Suprapubic skin (tissue), 4 donors: ENCODE results near the gene HASPIN. TPM values are rescaled to one million over a fixed set of nuclear protein-coding genes. Genes with fewer than 3 reads are reported as not detected.

Source experiments
- DNase-seq, 2 donors: peaks; one replicate each; pipeline ENCODE4 v3.0.0-alpha.2; 2019; ENCODE audit warnings: low spot score in 2 of 2
- H3K27ac ChIP-seq: fragments of 200-600 bp; sonication (generic); one replicate; pipeline ENCODE4 v1.5.1; 2019
- H3K27me3 ChIP-seq: fragments of 200-600 bp; sonication (generic); one replicate; pipeline ENCODE4 v1.5.1; 2019
- H3K36me3 ChIP-seq: fragments of 200-600 bp; sonication (generic); one replicate; pipeline ENCODE4 v1.5.1; 2019
- H3K4me1 ChIP-seq: fragments of 200-600 bp; sonication (generic); one replicate; pipeline ENCODE4 v1.5.1; 2019
- H3K4me3 ChIP-seq: fragments of 200-600 bp; sonication (generic); one replicate; pipeline ENCODE4 v1.5.1; 2019; ENCODE audit warnings: mild to moderate bottlenecking
- H3K9me3 ChIP-seq: fragments of 200-600 bp; sonication (generic); one replicate; pipeline ENCODE4 v1.5.1; 2019
- EP300 ChIP-seq: sonication (generic); formaldehyde crosslinking; IDR thresholded peaks from one replicate; pipeline ENCODE4 v1.6.1; 2017; ENCODE audit warnings: antibody characterized with exemption
- POLR2A ChIP-seq, 2 donors: fragments of 450-650 bp; IDR thresholded peaks; one replicate each; pipeline ENCODE4 v1.6.1; 2017; ENCODE audit warnings: antibody characterized with exemption in 2 of 2, mild to moderate bottlenecking in 2 of 2, moderate library complexity in 2 of 2
- POLR2AphosphoS5 ChIP-seq, 3 donors: sonication (generic); formaldehyde crosslinking; IDR thresholded peaks; one replicate each; pipeline ENCODE4 v1.6.1; 2017; ENCODE audit warnings: antibody characterized with exemption in 3 of 3
- WGBS: methylation state at CpG from one replicate; pipeline ENCODE4 v1.1.5; 2018; 5-methylcytosine and 5-hydroxymethylcytosine counted together
- total RNA-seq, 4 donors: library from RNA; depleted of rRNA; stranded (reverse); fragments of >200 nt; gene quantifications; one replicate each; pipeline ENCODE4 v1.1.0, GENCODE V29; 2016
- TF ChIP-seq, protein P1 (sequence below), 2 donors: fragments of 200-600 bp in 1 of 2; fragments of 450-650 bp in 1 of 2; sonication (generic) in 1 of 2; IDR thresholded peaks; one replicate each; pipeline ENCODE4 v1.5.1; 2016 to 2019; ENCODE audit warnings: antibody characterized with exemption in 2 of 2, mild to moderate bottlenecking in 1 of 2, moderate library complexity in 1 of 2

HASPIN gene
- total RNA-seq, 4 donors from 2014 or later = 0.40 to 2.1 (median 1.8) TPM

DNA sequence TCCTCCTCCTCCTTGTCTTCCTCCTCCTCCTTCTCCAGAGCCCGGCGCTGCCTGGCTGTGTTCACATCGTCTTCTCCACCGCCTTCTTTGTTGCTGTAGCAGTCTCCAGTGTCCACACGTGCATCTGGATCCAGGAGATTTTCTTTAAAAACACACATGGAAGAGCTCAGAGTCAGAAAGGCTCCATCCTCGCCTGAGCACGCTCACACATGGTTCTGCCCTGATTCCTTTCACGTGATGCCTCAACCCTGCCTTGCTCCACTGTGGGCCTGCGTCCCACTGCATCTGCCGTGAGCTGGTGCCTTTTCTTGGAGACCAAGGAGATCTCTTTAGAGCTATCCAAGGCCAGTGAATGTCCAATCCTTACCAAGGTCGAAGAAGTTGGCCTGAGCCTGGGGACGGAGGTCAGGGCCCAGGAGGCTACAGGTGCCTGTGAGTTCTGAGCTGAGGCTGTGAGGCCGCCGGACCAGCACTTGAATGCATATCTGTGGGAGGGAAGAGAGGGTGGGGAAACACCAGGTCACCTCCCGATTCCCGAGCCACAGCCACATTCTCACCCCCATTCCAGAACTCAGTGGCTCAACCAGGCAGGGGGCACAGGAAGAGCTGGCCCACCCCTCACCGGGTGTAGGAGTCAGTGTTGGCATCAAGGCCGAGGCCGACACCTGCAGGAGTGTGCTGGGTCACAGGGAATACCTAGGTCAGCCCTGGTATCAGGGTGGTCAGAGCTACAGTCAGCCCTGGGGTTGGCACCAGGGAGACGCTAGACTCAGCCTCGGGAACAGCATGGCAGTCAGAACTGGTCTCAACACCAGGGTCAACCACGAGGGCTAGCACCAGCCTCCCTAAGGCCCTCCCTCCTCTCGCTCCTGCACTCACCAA, 37.6 kb downstream of the HASPIN start:
- peaks cover 1% of the 10 kb centered on the region for H3K9me3 ChIP-seq
- no peak overlapping the region for H3K4me3 ChIP-seq
- no peaks in the 10 kb centered on the region for H3K27me3 ChIP-seq
- H3K36me3 ChIP-seq = no peaks in the 10 kb centered on the region
- H3K27ac ChIP-seq = no peak overlapping the region
- 76% methylated on average over 15 of the region's 23 CpGs for WGBS
- no peaks in the 10 kb centered on the region for H3K4me1 ChIP-seq
- no peak for DNase-seq
- TF ChIP-seq POLR2AphosphoS5 (IDR thresholded peaks at IDR 0.05) (no peak), POLR2A (IDR thresholded peaks at IDR 0.05) (no peak), EP300 (no peak)
- TF ChIP-seq, protein P1, sequence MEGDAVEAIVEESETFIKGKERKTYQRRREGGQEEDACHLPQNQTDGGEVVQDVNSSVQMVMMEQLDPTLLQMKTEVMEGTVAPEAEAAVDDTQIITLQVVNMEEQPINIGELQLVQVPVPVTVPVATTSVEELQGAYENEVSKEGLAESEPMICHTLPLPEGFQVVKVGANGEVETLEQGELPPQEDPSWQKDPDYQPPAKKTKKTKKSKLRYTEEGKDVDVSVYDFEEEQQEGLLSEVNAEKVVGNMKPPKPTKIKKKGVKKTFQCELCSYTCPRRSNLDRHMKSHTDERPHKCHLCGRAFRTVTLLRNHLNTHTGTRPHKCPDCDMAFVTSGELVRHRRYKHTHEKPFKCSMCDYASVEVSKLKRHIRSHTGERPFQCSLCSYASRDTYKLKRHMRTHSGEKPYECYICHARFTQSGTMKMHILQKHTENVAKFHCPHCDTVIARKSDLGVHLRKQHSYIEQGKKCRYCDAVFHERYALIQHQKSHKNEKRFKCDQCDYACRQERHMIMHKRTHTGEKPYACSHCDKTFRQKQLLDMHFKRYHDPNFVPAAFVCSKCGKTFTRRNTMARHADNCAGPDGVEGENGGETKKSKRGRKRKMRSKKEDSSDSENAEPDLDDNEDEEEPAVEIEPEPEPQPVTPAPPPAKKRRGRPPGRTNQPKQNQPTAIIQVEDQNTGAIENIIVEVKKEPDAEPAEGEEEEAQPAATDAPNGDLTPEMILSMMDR (IDR thresholded peaks at IDR 0.05) = no peak

DNA sequence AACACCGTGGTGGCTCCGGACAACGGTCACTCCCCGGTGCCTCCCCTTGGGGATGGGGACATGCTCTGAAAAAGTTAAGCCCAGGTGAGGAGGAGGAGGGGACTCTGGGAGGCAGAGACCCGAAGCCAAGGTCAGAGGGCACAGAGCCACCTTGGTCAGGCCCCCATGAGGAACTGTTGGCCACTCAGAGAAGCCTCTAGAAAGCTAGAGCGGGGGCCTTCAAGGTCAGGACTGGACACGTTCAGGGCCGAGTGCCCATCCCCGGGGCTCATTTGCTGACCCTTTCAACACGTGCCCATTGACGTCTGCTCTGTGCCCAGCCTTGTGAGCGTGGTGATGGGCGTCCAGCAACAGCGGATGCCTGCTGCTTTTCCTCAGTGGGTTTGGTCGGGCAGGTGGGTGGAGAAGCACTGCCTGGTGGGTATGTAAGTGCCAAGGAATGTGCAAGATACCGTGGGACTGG, 38.2 kb downstream of the HASPIN start:
- Histone ChIP-seq H3K9me3 (peaks cover 3% of the 10 kb centered on the region), H3K4me3 (no peak overlapping the region), H3K36me3 (no peaks in the 10 kb centered on the region), H3K27me3 (no peaks in the 10 kb centered on the region), H3K4me1 (no peaks in the 10 kb centered on the region), H3K27ac (no peak overlapping the region)
- 87% methylated on average over 15 of the region's 16 CpGs for WGBS
- DNase-seq = no peak
- TF ChIP-seq POLR2A (IDR thresholded peaks at IDR 0.05) = no peak
- TF ChIP-seq, protein P1 (IDR thresholded peaks at IDR 0.05) = no peak
- no peak for TF ChIP-seq EP300
- TF ChIP-seq POLR2AphosphoS5 (IDR thresholded peaks at IDR 0.05) = no peak

DNA sequence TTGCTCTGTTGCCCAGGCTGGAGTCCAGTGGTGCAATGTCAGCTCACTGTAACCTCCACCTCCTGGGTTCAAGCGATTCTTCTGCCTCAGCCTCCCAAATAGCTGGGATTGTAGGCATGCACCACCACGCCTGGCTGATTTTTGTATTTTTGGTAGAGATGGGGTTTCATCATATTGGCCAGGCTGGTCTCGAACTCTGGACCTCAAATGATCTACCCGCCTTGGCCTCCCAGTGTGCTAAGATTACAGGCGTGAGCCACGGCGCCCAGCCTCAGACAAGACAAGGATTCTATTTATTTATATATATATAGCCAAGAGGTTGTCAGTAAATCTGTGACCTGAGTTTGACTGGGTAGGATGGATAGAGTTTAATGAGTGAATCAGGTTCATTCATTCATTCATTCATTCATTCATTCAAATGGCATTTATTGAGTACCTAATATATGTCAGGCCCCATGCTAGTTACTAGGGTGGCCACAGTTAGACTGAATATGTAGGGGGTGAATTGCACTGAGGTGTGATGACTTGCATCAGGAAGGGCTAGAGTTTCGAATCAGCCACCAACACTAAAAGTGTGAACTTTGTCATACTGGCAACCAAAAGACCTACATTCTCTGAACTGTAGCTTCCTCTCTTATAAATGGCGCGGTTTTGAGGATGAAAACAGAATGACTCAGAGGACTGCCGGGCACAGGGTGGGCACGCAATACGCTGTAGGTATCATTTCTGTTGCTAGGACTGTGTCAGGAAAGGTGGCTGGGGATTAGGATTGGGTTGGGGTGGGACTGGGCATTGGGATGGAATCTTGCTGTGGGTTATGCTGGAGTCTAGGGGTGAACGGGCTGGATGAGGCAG, 39.4 kb downstream of the HASPIN start:
- H3K27ac ChIP-seq = no peak overlapping the region

DNA sequence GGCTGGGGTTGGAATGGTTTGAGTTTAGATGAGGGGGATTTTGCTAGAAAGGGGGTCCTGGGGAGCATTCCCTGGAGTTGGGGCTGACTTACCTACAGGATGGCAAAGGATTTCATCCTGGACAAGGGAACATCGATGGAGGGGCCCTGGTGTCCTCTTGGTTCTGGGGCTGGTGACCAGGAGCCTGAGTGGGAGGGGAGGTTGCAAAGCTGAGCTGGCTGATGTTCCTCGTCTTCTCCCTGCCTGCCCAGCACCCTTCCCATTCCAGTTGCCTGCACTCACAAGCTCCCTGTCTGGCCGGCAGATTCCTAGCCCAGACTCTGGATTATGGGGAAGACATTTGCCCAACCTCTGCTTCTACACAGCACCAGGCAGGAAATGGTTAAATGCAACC, 40.1 kb downstream of the HASPIN start:
- 61% methylated on average over 3 of the region's 3 CpGs for WGBS
- no peak for DNase-seq
- Histone ChIP-seq H3K4me1 (no peaks in the 10 kb centered on the region), H3K27me3 (no peaks in the 10 kb centered on the region), H3K4me3 (no peak overlapping the region), H3K9me3 (peaks cover 3% of the 10 kb centered on the region), H3K27ac (no peak overlapping the region), H3K36me3 (no peaks in the 10 kb centered on the region)
- TF ChIP-seq EP300 (no peak), POLR2A (IDR thresholded peaks at IDR 0.05) (no peak), POLR2AphosphoS5 (IDR thresholded peaks at IDR 0.05) (no peak)
- TF ChIP-seq, protein P1 (IDR thresholded peaks at IDR 0.05) = no peak

More for the DNA sequence above, 39.4 kb downstream of the HASPIN start:
- no peaks in the 10 kb centered on the region for H3K27me3 ChIP-seq
- TF ChIP-seq EP300 (no peak), POLR2A (IDR thresholded peaks at IDR 0.05) (no peak), POLR2AphosphoS5 (IDR thresholded peaks at IDR 0.05) (no peak)
- TF ChIP-seq, protein P1 (IDR thresholded peaks at IDR 0.05) = no peak
- no peaks in the 10 kb centered on the region for H3K36me3 ChIP-seq
- H3K4me3 ChIP-seq = no peak overlapping the region
- WGBS = 91% methylated on average over 14 of the region's 14 CpGs
- DNase-seq = no peak
- H3K4me1 ChIP-seq = no peaks in the 10 kb centered on the region
- H3K9me3 ChIP-seq = peaks cover 3% of the 10 kb centered on the region

DNA sequence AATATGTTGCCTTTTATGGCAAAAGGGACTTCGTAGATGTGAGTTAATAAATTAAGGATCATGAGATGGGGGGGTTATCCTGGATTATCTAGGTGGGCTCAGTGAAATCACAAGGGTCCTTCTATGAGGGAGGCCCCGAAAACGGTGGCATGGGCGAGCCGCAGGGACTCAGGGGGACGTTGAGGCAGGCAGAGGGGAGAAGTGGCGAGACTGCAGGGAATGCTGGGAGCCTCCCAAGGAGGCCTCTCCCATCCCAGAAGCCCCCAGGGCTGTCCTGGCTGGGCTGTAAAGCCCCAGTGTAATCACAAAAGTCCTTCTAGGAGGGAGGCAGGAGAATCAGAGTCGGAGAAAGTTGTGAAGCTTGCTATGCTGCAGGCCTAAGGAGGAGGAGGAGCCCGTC, 42.3 kb downstream of the HASPIN start:
- H3K36me3 ChIP-seq = no peaks in the 10 kb centered on the region
- 89% methylated on average over 9 of the region's 9 CpGs for WGBS
- H3K4me1 ChIP-seq = no peaks in the 10 kb centered on the region
- no peaks in the 10 kb centered on the region for H3K27me3 ChIP-seq
- TF ChIP-seq, protein P1 (IDR thresholded peaks at IDR 0.05) = no peak
- TF ChIP-seq POLR2AphosphoS5 (IDR thresholded peaks at IDR 0.05) (no peak), EP300 (no peak)
- no peak overlapping the region for H3K4me3 ChIP-seq
- no peak for DNase-seq
- H3K27ac ChIP-seq = no peak overlapping the region
- peaks cover 3% of the 10 kb centered on the region for H3K9me3 ChIP-seq
